Measurements from ENCODE around the gene SYCP1.

The SYCP1 gene

GRCh38 chr1:114832057-114832456 lies 22.6 kb upstream of the SYCP1 start:
- TF ChIP-seq SPI1 (IDR thresholded peaks at IDR 0.05; ENCODE audit: borderline replicate concordance, low read depth) (no peak), REST (IDR thresholded peaks at IDR 0.05; ENCODE audit: insufficient replicate concordance, low read depth) (no peak), POLR2AphosphoS5 (IDR thresholded peaks at IDR 0.05; ENCODE audit: low read depth) (no peak), GABPA (IDR thresholded peaks at IDR 0.05; ENCODE audit: low read depth) (no peak), CTCF (IDR thresholded peaks at IDR 0.05; ENCODE audit: insufficient read depth, low read length) (no peak)
- no peak overlapping the region for H3K4me3 ChIP-seq (replicated peaks; ENCODE audit: insufficient read depth, low read length)
- DNase-seq (ENCODE audit: low read depth in 1 of 2, low spot score in 1 of 2), result no peak
- no peaks in the 10 kb centered on the region for H3K27me3 ChIP-seq (ENCODE audit: insufficient read depth, poor library complexity, severe bottlenecking)
- H3K27ac ChIP-seq (replicated peaks), result no peak overlapping the region

- Histone ChIP-seq H3K27ac (replicated peaks) (no peak overlapping the region), H3K4me3 (replicated peaks; ENCODE audit: insufficient read depth, low read length) (no peak overlapping the region), H3K27me3 (ENCODE audit: insufficient read depth, poor library complexity, severe bottlenecking) (no peaks in the 10 kb centered on the region)
- TF ChIP-seq POLR2AphosphoS5 (IDR thresholded peaks at IDR 0.05; ENCODE audit: low read depth) (no peak), CTCF (IDR thresholded peaks at IDR 0.05; ENCODE audit: insufficient read depth, low read length) (no peak), SPI1 (IDR thresholded peaks at IDR 0.05; ENCODE audit: borderline replicate concordance, low read depth) (no peak), REST (IDR thresholded peaks at IDR 0.05; ENCODE audit: insufficient replicate concordance, low read depth) (no peak), GABPA (IDR thresholded peaks at IDR 0.05; ENCODE audit: low read depth) (no peak)
- no peak for DNase-seq (ENCODE audit: low read depth in 1 of 2, low spot score in 1 of 2)
Measured at GRCh38 chr1:114833421-114833820, 21.2 kb upstream of the SYCP1 start.

- TF ChIP-seq GABPA (IDR thresholded peaks at IDR 0.05; ENCODE audit: low read depth) (no peak), POLR2AphosphoS5 (IDR thresholded peaks at IDR 0.05; ENCODE audit: low read depth) (no peak)
- H3K4me3 ChIP-seq (replicated peaks; ENCODE audit: insufficient read depth, low read length), result no peak overlapping the region
- no peak overlapping the region for H3K27ac ChIP-seq (replicated peaks)
- no peak for DNase-seq (ENCODE audit: low read depth in 1 of 2, low spot score in 1 of 2)
- no peaks in the 10 kb centered on the region for H3K27me3 ChIP-seq (ENCODE audit: insufficient read depth, poor library complexity, severe bottlenecking)
Measured at GRCh38 chr1:114844270-114844669, 10.4 kb upstream of the SYCP1 start.

GRCh38 chr1:114853584-114853983 lies 1.1 kb upstream of the SYCP1 start:
- H3K27ac ChIP-seq (replicated peaks), result no peak overlapping the region
- no peak overlapping the region for H3K4me3 ChIP-seq (replicated peaks; ENCODE audit: insufficient read depth, low read length)
- TF ChIP-seq POLR2AphosphoS5 (IDR thresholded peaks at IDR 0.05; ENCODE audit: low read depth) (no peak), REST (IDR thresholded peaks at IDR 0.05; ENCODE audit: insufficient replicate concordance, low read depth) (no peak), GABPA (IDR thresholded peaks at IDR 0.05; ENCODE audit: low read depth) (no peak), SPI1 (IDR thresholded peaks at IDR 0.05; ENCODE audit: borderline replicate concordance, low read depth) (no peak), CTCF (IDR thresholded peaks at IDR 0.05; ENCODE audit: insufficient read depth, low read length) (no peak)
- H3K27me3 ChIP-seq (ENCODE audit: insufficient read depth, poor library complexity, severe bottlenecking), result peaks cover 7% of the 10 kb centered on the region
- no peak for DNase-seq (ENCODE audit: low read depth in 1 of 2, low spot score in 1 of 2)
